ENCODE measurements around the gene HPSE. TPM values are rescaled to one million over a fixed set of nuclear protein-coding genes. Genes with fewer than 3 reads are reported as not detected.

Gene HPSE
- total and polyA plus RNA-seq, 9 of the 15 experiments (the other 6 are each of a cell fraction or from before 2014, with no cell fraction given): 0.01 to 0.42 (median 0.14) TPM; not detected in 1

- TF ChIP-seq ELK3 (CRISPR knock-in tag; IDR thresholded peaks at IDR 0.05): no peak
- no peak for TF ChIP-seq ILK (tag; IDR thresholded peaks at IDR 0.05; ENCODE audit: borderline replicate concordance, low read depth)
- peak; percentile 67 for TF ChIP-seq ATF7 (IDR thresholded peaks at IDR 0.05)
- TF ChIP-seq EGR1 (conservative IDR thresholded peaks at IDR 0.05): no peak
- TF ChIP-seq ZFX (CRISPR knock-in tag; IDR thresholded peaks at IDR 0.05): peak; percentile 49
- no peak for TF ChIP-seq CEBPB (tag; IDR thresholded peaks at IDR 0.05)
- no peak for TF ChIP-seq ILF3 (IDR thresholded peaks at IDR 0.05; ENCODE audit: borderline replicate concordance)
- peak; percentile 35; the same call in 1 of the 2 replicates for TF ChIP-seq MAFK (IDR thresholded peaks at IDR 0.05; ENCODE audit: low read length)
- no peak for TF ChIP-seq ZNF668 (CRISPR knock-in tag; IDR thresholded peaks at IDR 0.05)
- no peak for TF ChIP-seq KDM5B (IDR thresholded peaks at IDR 0.05; ENCODE audit: insufficient replicate concordance, low read depth, low read length)
- no peak for TF ChIP-seq TEAD4 (IDR thresholded peaks at IDR 0.05; ENCODE audit: low read length)
- no peak for TF ChIP-seq TEAD4 (CRISPR knock-in tag; IDR thresholded peaks at IDR 0.05; ENCODE audit: borderline replicate concordance)
- TF ChIP-seq RUNX1 (IDR thresholded peaks at IDR 0.05; ENCODE audit: low read depth): no peak
- no peak for TF ChIP-seq CHAMP1 (IDR thresholded peaks at IDR 0.05)
- no peak for TF ChIP-seq RAD21 (CRISPR knock-in tag; conservative IDR thresholded peaks at IDR 0.05 in 1 of 2, IDR thresholded peaks at IDR 0.05 in 1 of 2)
- no peak for TF ChIP-seq NBN (IDR thresholded peaks at IDR 0.05; ENCODE audit: low read depth)
- no peak for TF ChIP-seq ZEB2 (IDR thresholded peaks at IDR 0.05)
- no peak for TF ChIP-seq ETV6 (IDR thresholded peaks at IDR 0.05; ENCODE audit: borderline replicate concordance in 1 of 2, low read depth in 2 of 2, low read length in 1 of 2)
- TF ChIP-seq ETV6 (CRISPR knock-in tag; IDR thresholded peaks at IDR 0.05; ENCODE audit: borderline replicate concordance): no peak
- no peak for TF ChIP-seq BACH1 (tag; IDR thresholded peaks at IDR 0.05)
- TF ChIP-seq C11orf30 (IDR thresholded peaks at IDR 0.05; ENCODE audit: low read depth): peak; percentile 71
- no peak for TF ChIP-seq ZSCAN29 (IDR thresholded peaks at IDR 0.05)
- no peak for TF ChIP-seq ADNP (tag; IDR thresholded peaks at IDR 0.05)
- TF ChIP-seq ZNF263 (CRISPR knock-in tag; IDR thresholded peaks at IDR 0.05; ENCODE audit: borderline replicate concordance): no peak
- peak; percentile 53; the same call in 1 of the 2 replicates for TF ChIP-seq JUND (IDR thresholded peaks at IDR 0.05; ENCODE audit: borderline replicate concordance, low read depth, low read length)
- TF ChIP-seq JUND (tag; IDR thresholded peaks at IDR 0.05; ENCODE audit: borderline replicate concordance, low read depth, low read length): peak; percentile 80; the same call in 2 of the 3 replicates
- TF ChIP-seq ZNF165 (CRISPR knock-in tag; IDR thresholded peaks at IDR 0.05; ENCODE audit: borderline replicate concordance): no peak
- TF ChIP-seq KHSRP (IDR thresholded peaks at IDR 0.05): no peak
- TF ChIP-seq CHD1 (IDR thresholded peaks at IDR 0.05; ENCODE audit: low read length): no peak
These were observed 23.8 kb upstream of the HPSE start (continued) for GRCh38 chr4:83358410-83358809.

Data from K562 (cell line).